ENCODE measurements around the gene RPS14.

RPS14 gene

DNA sequence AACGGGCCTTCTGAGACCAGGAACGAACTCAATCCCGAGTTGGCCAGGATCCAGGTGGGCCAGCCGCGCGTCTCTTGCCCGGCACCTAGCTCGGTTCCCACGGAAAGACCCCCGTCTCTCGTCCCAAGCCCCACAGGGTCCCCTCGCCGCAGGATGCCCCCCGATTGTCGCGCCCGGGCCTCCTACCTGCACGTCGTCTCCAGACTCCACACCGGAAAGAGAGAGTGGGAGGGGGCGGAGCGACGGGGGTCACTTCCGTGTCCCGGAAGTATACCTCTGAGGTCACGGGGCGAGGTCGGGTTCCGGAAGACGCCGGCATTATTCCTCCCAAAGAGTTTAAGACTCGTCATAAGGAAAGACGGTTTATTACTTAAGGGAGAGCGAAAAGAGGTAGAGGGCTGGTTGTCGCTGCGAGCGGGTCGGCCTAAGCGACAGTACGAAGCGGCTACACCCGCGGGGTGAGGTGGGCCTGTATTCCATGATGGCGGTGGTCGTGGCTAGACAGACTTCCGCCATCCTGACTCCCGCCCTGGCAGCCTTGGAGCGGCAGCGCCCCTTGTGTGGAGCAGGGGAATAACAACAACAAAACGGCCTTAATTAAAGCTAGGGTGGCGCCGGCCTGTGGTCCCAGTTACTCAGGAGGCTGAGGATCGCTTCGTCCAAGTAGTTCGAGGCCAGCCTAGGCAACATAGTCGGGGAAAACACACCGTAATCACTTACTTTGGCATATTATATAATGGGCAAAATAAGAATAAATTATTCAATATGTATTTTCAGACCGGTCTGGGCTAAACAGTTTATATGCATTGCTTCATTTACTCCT is at the start of gene RPS14:
TSS of gene RPS14 (minus strand) at position 223 of the 823 bp plus-strand sequence. CDS start 2,006 bp downstream, outside the sequence.
- peak; percentile 89 to 90 for DNase-seq

DNA sequence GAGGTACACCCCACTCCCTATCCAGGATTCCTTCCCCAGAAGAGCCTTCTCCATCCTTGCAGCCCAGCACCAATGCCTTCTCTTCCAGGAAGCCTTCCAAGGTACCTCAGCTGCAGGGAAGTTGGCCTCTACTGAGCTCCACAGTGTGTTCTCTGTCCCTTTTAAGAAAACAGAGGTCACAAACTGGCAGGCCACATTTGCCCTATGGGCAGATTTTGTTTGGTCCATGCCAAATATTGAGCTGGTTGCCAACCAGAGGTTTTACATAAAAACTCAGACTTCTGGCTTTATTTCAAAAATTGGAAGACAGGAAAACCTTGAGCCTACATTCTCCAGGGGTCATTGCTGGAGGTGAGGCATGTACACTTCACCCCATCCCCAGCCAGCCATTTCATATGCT is 49.4 kb upstream of the RPS14 start:
- DNase-seq, result no peak

DNA sequence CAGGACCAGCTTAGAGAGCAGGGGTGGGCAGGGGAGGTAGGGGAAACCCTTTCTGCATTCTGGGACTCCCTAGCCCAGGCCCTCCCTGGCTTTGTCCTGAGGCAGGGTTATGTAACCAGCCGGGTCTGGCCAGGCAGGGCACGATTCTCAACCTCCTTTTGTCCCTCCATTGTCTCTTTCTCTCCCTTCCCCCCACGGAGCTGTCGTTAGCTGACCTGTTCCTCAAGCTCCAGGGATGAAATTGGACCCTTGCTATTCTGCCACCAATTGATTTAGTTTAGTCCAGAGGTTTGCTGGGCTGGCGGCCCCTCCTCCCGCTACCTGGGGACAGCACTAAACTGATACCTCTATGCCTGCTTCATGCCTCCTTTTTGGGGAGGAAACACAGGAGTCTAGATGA is 49.0 kb upstream of the RPS14 start:
- peak in 1 of 2 donors; percentile 52 for DNase-seq

DNA sequence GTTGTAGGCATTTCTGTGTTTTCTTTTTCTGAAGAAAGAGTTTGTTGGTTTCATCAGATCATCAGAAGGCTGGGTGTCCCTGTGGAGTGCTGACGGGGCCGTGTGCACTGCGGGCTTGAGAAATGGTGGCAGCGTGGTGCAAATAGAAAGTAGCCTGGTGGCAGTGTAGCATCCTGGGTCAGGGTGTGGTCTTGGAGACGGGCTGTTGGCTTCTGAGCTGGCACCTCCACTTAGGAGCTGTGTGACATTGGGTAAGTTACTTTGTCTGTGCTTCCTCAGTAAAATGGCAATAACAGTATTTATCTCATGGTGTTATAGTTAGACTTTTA is 48.4 kb upstream of the RPS14 start:
- DNase-seq, result no peak

DNA sequence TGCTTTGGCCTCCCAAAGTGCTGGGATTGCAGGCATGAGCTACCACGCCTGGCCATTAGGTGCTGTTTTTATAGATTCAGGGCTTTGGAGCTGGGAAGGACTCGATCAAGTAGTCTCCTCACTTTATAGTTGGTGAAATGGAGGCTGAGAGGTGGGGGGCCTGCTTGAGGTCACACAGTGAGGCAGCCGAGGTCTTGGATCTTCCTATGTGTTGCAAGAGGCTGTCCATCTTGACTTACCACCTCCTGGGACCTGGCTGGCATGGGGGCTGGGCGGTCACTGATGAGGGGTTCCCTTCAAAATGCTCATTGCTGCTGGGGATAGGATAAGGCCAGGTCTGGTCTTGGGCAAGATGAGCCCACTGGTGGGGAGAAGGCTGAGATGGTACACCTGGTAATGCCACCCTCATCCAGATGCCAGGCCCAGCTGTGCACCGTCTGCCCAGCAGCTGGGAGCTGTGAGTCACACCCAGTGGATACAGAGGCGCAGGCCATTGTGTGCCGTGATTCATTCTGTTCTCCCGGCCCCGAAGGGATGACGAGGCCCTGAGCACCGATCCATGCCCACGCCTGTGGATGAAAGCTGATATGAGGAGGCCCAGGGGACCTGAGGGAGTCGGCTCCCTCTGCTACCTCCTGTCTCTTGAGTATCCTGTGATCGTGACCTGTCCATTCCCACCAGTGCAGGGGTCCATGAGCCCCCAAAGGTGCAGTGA is 47.9 kb upstream of the RPS14 start:
- DNase-seq, result peak; percentile 56 to 58

DNA sequence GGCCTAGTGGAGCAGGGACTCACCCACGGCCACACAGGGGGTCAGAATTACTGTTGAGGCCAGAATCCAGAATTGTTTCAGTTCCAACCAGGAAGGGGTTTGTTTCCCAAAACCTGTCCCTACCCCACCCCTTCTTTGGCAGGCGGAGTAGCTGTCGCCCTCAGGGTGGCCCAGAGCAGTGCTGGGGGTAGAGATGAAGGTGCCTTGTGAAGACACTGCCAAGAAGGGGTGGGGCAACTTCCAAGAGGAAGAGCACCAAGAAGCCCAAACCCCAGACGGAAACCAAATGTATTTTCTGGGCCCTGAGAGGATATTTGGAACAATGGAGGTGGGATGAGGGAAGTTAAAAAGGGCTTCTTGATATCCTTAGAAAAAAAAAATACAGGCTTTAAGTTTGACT is 47.0 kb upstream of the RPS14 start:
- DNase-seq, result no peak

DNA sequence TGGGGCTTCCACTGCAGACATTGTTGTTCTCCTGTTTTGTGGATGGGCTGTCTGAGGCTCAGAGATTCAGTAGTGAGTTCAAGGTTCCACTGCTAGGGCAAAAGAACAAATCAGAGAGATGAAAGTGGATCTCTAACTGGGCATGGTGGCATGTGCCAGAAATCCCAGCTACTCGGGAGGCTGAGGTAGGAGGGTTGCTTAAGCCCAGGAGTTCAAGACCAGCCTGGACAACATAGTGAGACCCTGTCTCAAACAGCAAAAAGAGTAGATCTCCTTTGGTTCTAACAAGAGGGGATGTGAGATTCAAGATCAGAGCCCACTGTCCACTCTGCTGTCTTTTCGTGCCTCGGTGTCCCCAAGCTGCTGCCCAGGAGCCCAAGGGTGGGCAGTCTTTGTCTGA is 46.6 kb upstream of the RPS14 start:
- DNase-seq, result no peak

DNA sequence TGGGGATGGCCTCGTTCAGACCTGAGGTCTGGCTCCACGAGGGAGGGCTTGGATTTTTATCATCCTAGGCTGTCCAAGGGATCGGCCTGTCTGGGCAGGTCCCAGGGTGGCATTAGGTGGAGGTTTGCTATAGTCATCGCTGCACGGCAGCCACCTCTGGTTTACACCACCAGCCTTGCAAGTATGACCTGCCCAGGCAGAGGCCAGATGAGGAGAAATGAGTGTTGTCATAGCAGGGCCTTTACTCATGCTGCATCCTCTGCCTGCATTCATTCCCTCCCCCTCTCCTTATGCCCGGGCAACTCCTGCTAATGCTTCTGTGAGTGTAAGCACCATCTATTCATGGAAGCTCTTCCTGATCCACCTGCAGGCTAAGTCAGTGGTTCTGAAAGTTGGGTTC is 43.1 kb upstream of the RPS14 start:
- no peak for DNase-seq

DNA sequence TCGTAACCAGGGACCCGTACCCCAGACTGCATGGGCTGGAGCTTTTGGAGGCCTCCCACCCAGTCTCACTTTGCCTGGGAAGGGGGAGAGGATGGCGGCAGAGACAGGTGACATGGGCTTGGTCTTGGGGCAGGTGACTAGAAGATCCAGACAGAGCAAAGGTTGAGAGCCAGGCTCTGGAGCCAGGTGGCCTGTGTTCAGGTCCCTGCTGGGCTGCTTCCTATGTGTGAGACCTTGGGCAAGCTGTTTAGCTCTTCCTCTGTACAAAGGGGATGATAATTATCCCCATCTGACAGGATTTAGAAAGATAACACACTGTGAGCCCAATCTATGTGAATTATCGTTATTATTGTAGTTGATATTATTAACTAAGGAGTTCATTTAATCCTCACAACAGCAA is 42.3 kb upstream of the RPS14 start:
- no peak for DNase-seq

DNA sequence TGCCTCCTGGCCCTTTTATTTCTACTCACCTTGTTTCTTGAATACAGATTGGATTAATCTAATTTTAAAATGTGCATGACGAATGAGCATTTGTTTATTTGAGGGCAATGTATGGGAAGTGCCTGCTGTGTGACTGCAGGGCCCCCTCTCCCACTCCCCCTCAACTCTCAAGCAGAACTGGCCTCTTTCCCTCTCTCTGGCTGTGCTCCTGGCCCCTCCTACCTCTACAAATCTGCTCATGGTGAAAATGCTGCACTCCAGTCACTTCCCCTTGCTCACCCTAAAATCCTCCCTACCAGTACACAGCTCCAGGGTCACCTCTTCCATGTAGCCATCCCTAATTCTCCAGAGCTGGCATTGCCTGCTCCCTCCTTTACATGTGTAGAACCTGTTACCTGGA is 41.2 kb upstream of the RPS14 start:
- no peak for DNase-seq

DNA sequence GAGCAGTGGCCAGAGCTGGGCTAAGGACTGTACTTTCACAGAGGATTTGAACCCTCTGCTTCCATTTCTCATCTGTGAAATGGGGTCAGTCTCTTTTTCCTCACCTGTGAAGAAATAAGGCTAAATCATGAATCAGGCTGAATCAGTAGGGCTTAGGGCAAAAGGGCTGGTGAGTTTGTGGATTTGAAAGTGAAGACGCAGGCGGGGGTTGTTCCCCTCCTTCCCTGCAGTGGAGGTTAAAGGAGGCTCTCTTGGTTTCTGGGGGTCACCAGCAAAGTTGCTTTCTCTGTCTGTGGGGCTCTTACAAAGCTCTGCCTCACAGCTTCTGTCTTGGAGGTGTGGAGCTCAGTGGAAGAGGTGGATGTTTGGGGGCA is 40.7 kb upstream of the RPS14 start:
- no peak for DNase-seq

DNA sequence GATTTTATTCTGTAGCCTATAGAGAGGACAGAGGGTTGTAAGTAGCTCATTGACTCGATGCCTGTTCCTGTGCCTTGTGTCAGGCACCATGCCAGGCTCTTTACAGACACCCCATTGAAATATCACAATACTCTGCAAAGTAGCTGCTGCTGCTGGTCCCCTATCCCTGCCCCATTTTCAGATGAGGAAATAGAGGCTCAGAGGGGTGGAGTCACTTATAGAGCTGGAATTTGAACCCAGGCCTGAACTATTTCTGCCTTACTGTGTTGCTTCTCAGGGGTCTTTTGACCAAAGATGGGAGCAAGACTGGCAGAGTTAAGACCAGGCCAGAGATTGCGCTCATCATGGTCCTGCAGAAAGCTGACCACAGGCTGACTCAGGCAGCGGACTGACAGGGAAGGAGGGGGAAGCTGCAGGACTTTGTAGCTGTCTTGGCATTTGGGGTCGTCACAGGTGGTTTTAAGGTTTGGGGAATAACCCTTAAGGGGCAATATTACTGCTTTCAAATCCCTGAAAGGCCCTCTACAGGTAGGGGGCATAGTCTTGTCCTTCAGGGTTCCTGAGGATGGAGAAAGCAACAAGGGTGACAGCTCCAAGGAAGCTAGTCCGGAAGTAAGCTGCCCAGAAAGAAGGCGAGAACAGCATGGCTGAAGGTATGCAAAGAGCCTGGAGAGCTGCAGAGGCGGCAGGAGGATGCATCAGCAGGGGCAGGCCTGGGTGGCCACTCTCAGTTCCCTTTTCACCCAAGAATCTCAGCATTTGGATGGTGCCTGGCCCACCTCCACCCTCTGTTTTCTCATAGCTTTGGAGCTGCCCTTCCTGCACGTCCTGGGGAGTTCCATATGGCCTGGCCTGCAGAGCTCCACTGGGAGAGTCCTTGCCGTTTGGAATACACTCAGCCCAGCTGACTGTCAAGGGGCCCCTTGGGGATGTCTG is 40.1 kb upstream of the RPS14 start:
- peak in 1 of 2 donors; percentile 69 for DNase-seq

DNA sequence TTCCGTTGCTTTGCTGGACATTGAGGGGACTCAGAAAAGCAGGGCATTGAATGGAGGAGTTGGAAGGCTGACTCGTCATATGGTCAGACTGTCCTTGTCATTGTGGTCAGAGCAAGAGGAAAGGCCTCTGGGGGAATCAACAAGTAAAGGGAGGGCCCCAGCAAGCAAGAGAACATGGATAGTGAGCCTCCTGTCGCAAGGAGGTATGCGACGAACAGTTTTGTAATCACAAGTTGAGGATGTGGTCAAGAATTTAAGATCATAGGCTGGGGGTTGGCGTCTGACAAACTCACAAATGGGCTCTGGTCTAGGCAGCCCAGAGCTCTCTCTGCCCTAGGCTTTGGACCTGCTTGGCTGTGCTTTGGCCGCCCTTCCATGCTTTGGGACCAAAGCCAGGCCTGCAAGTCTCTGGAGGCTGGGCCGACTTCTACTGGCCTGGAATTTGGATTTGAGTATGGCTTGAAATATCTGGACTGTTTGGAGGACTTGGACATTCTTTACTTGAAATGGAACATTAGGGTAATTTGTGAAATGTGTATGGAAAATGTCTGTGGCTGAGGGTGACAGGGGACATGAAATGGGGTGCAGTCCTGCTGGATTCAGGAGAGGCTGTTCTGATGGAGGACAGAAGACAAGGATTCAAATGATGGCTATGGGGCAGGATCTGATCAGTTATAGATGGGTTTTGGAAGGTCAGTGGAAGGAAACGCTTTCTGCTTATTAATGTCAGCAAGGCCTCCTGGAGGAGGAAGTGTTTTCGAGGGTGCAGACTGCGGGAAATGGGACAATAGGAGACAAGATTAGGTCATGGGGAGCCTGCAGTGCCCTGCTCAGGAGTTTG is 39.2 kb upstream of the RPS14 start:
- peak; percentile 50 to 58 for DNase-seq

DNA sequence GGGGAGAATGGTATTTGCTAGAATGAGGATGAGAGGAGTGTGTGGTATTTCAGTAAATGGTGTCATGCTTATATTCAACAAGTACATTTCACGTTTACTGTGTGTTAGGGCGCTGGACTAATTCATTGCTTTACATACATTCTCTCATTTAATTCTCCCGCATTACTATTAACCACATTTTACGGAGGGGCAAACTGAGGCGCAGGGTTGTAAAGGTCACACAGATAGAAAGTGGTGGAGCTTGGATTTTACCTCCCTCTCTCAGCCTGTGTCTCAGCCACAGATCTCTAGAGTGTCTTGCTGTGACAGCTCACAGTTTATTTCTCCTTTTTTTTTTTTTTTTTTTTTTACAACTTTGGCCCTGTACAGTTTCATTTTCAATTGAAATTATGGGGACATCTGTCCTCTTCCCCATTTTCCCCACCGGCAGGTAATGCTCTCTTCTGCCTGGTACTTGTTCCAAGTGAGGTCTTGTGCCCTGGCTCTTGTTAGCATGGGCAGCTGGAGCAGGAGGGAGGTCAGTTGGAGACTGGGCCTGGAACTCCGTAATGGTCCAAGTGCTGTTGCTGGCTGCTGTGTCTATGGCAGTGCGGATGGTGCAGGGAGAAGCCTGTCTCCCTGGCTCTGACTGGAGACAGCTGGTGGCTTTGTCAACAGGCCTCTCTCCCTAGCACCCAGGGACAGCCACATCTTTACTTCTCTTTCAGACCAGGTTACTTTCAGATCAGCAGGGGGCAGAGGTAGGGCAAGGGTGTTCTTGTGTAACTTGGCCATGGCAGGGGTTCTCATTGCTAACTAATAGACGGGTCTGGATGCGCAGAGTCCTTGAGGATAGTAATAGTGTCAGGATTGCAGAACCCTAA is 37.9 kb upstream of the RPS14 start:
- peak; percentile 42 to 63 for DNase-seq

DNA sequence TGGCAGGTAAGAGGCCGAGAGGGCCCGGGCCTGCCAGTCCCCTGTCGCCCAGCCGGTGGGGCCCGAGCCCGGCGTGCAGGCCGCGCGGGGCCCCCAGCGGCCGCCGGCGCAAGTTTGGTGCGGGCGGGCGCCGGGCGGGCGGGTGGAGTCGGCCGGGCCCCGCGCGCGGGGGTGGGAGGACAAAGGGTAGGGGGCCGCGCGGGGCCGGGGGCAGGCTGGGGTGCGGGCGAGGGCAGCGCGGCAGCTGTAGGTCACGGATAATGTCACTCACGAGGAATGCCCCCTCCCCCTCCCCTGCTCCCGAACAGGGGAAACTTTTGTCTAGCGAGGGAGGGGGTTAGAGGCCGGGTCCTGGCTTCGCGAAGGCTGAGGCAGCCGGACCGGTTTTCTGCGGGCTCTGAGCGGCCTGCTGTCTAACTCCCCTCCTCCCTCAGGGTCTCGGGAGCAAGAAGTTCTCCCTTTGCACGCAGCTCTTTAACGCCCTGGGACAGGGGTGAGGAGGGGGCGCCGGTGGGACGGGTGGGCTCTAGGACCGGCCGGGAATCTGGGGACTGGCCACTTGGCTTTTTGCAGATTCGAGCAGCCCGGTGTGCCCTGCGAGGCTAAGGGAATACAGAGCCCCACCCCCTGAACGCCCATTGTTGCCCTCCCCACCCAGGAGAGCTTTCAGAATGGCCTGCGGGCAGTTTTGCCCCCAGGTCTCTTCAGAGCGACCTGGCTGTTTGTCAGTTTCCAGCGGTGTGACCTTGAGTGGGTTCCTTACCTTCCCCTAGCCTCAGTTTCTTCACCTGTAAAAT is 37.1 kb upstream of the RPS14 start:
- DNase-seq, result peak in 1 of 2 donors; percentile 65

DNA sequence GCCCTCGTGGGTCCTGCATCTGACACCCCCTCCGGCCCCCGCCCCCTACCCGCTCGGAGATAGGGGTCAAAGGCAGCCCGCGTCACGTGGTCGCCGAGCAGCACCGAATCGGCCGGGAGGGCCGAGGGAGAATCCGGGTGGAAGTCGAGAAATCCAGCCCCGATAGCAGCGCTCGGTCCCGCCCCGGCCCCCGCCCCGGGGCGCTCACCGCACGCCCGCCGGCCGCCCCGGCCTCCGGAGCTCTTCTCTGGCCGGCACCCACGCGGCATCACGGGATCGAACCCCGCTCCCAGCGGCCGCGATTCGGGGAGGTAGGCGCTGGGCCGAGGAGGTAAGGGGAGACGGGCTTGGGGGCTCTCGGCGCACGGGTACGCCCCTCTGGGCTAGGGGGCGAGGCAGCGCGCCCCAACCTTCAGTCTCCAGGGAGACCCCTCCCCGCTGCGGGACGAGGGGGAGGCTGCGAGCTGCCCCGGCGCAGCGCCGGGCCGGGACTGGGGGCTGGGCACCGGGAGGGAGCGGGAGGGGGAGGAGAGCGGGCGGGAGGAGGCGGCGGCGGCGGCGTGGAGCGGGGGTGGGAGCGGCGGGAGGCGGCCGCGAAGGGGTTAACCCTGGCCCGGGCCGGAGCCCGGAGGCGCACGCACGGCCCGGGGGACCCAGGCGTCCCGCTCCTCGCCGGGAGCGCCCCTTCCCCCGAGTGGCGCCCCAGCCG is 36.3 kb upstream of the RPS14 start:
- DNase-seq, result peak in 1 of 2 donors; percentile 65

DNA sequence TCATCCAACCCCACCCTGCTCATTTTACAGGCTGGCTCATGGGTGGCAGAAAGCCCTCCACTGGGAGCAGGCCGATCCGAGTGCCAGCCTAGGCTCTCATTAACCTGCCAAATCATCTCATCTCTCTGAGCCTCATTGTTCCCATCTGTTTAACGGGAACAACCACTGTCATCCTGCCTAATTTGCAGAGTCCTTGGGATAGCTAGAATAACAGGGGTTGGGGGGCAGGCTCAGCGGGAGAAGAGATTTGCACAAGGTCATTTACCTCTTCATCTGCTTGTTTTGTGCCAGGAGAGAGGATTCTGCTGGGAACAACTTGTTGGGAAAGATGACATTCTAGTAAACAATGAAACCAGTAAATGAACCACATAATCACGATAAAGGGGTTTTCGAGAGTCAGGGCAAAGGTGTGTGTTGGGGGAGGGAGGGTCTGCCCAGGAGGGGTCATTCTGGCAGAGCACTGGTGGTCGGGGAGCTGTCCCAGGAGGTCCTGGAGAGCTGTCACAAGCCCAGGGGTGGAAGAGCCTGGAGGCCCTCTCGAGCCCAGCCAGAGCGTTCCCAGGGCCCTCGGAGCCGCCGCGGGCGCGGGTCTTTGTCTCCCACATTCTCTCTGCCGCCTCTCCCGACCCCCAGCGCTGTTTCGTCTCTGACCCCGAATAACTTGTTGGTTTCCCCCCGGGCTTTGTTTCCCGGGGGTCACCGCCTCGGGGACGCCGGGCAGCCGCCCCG is 35.6 kb upstream of the RPS14 start:
- DNase-seq, result no peak

DNA sequence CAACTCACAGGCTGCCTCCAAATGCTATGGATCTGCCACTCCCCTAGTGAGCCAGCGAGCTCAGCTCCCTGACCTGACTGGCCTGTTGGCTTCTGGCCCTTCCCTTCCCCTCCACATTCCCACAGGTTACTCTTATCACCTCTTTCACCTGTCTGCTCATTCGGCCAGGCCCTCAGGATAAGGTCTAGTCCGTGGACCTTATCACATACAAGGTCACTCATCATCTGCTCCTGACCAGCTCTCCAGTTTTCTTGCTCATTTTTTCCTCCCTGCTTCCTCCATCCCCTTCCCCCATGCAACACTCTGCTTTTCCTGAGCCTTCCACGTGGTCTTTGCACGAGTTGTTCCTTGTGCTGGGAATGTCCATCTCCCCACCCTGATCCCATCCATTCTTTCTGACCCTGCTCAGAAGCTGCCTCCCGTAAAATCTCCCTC is 32.5 kb upstream of the RPS14 start:
- DNase-seq, result no peak

DNA sequence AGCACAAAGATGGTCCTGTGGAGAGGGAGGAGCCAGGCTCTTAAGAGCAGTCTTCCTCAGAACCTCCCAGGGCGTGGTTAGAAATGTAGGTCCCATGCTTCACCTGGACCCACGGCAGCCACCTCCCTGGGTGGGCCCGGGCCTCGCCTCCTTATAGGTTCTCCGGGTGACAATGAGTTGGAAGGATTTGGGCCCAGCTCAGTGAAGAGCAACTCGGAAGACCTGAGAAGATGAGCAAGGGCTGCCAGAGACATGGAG is 32.1 kb upstream of the RPS14 start:
- no peak for DNase-seq
